Thyroid gland (tissue), 4 donors: ENCODE data around the gene C1R. TPM values are rescaled to one million over a fixed set of nuclear protein-coding genes. Genes with fewer than 3 reads are reported as not detected.

Experiments
- DNase-seq, 2 donors: peaks; one replicate each; pipeline ENCODE4 v3.0.0-alpha.2; 2019
- H3K27ac ChIP-seq, 3 donors: fragments of 200-600 bp; sonication (generic); 1 replicate in 2 of 3; 2 replicates in 1 of 3; pipeline ENCODE4 v1.5.1; 2016 to 2019; ENCODE audit warnings: mild to moderate bottlenecking in 1 of 3, moderate library complexity in 1 of 3
- H3K27me3 ChIP-seq: fragments of 200-600 bp; sonication (generic); one replicate; pipeline ENCODE4 v1.5.1; 2019
- H3K36me3 ChIP-seq, 2 donors: fragments of 200-600 bp; sonication (generic); one replicate each; pipeline ENCODE4 v1.5.1; 2016 to 2019
- H3K4me1 ChIP-seq, 2 donors: fragments of 200-600 bp; sonication (generic); one replicate each; pipeline ENCODE4 v1.5.1; 2017 to 2019
- H3K4me3 ChIP-seq, 3 donors: fragments of 200-600 bp; sonication (generic); replicated peaks in 1 of 3; 1 replicate in 2 of 3; 2 replicates in 1 of 3; pipeline ENCODE4 v1.5.1; 2016; ENCODE audit warnings: mild to moderate bottlenecking in 1 of 3
- H3K9me3 ChIP-seq: fragments of 200-600 bp; sonication (generic); one replicate; pipeline ENCODE4 v1.5.1; 2017
- POLR2A ChIP-seq, 2 donors: fragments of 450-650 bp; IDR thresholded peaks; one replicate each; pipeline ENCODE4 v1.6.1; 2017; ENCODE audit warnings: antibody characterized with exemption in 2 of 2, mild to moderate bottlenecking in 2 of 2, moderate library complexity in 1 of 2
- WGBS, 2 donors: methylation state at CpG; one replicate each; pipeline ENCODE4 v1.1.5; 2017; 5-methylcytosine and 5-hydroxymethylcytosine counted together
- intact Hi-C: fragments of 100-400 bp; cut with DNase I; formaldehyde crosslinking; loops from one replicate; pipeline ENCODE4 v1.15.1; 2023
- total RNA-seq, 4 donors: library from RNA; depleted of rRNA; stranded (reverse); fragments of >200 nt; gene quantifications; one replicate each; pipeline ENCODE4 v1.2.3, GENCODE V29; 2016
- TF ChIP-seq, protein P1 (sequence below), 6 experiments: fragments of 200-600 bp in 3 of 6; fragments of 450-650 bp in 3 of 6; sonication (generic) in 3 of 6; IDR thresholded peaks; one replicate each; pipeline ENCODE4 v1.5.1; 2016 to 2019; ENCODE audit warnings: antibody characterized with exemption in 6 of 6, mild to moderate bottlenecking in 2 of 6, inconsistent platforms in 1 of 6, moderate library complexity in 1 of 6

C1R gene
- total RNA-seq, 4 donors from 2014 or later = 132 to 545 (median 312) TPM

DNA sequence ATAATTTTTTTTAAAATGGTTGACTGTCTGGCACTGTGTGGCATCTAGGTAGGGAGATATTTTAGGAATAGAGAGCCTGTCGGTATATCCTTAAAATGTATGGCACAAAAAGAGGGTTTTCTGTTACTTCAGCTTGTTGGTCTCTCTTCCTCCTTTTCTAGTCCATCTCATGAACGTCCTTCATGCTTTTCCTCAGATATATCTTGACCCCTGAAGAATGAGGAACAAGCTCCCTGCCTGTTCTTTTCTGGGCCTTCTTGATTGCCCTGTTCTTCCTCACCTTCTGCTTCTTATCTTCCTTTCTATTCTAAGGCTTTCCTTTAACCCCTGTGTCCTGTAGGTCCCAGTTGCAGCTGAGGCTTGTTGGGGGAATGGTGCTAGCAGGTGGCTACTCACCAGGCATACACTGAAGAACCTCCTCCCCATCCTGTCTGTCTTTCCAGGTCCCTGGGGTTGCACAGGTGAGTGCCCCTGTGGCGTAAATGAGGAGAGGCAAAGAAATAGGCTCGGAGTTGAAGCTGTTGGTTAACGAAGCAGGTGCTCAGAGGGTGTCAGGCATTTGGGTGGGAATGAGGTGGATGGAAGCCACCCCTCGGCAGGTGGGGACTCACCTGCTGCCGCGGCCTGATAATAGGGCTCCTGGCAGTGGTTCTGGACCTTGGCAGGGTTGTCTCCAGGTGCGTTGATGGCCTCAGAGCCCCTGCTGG is 7.2 kb upstream of the C1R start:
- no peak overlapping the region for H3K27ac ChIP-seq
- H3K27me3 ChIP-seq = no peaks in the 10 kb centered on the region
- H3K4me3 ChIP-seq = no peak overlapping the region
- peaks cover 0 to 3% of the 10 kb centered on the region in 2 donors for H3K36me3 ChIP-seq
- 91 to 92% methylated on average over 9 of the region's 9 CpGs for WGBS, 2 donors
- TF ChIP-seq, protein P1, sequence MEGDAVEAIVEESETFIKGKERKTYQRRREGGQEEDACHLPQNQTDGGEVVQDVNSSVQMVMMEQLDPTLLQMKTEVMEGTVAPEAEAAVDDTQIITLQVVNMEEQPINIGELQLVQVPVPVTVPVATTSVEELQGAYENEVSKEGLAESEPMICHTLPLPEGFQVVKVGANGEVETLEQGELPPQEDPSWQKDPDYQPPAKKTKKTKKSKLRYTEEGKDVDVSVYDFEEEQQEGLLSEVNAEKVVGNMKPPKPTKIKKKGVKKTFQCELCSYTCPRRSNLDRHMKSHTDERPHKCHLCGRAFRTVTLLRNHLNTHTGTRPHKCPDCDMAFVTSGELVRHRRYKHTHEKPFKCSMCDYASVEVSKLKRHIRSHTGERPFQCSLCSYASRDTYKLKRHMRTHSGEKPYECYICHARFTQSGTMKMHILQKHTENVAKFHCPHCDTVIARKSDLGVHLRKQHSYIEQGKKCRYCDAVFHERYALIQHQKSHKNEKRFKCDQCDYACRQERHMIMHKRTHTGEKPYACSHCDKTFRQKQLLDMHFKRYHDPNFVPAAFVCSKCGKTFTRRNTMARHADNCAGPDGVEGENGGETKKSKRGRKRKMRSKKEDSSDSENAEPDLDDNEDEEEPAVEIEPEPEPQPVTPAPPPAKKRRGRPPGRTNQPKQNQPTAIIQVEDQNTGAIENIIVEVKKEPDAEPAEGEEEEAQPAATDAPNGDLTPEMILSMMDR (IDR thresholded peaks at IDR 0.05) = no peak
- TF ChIP-seq POLR2A (IDR thresholded peaks at IDR 0.05) = no peak
- no peaks in the 10 kb centered on the region for H3K4me1 ChIP-seq
- H3K9me3 ChIP-seq = no peaks in the 10 kb centered on the region
- intact Hi-C loops = no loop called here
- DNase-seq = no peak

DNA sequence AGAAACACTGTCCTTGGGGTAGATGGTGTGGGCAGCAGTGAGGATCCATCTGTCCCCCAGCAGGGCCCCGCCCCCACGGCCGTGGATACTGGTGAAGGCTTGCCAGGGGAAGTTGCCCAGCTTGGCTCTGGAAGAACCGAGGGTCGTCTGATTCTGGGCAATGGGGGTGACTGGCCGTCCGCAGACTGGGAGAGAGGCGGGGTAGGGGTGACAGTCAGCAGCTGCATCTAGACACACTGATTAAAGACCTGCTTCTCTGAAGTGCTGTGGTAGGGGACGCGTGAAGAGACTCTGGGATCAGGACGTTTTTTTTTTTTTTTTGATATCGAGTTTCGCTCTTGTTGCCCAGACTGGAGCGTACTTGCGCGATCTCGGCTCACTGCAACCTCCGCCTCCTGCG is 4.7 kb upstream of the C1R start:
- no peak for DNase-seq
- no peak overlapping the region for H3K27ac ChIP-seq
- H3K4me3 ChIP-seq = no peak overlapping the region
- TF ChIP-seq, protein P1 (IDR thresholded peaks at IDR 0.05) = no peak
- no peak for TF ChIP-seq POLR2A (IDR thresholded peaks at IDR 0.05)
- H3K27me3 ChIP-seq = no peaks in the 10 kb centered on the region
- 74 to 78% methylated on average over 15 to 19 of the region's 19 CpGs for WGBS, 2 donors
- intact Hi-C loops = no loop called here
- H3K36me3 ChIP-seq = peaks cover 0 to 3% of the 10 kb centered on the region in 2 donors
- peaks cover 0 to 16% of the 10 kb centered on the region in 2 donors for H3K4me1 ChIP-seq
- H3K9me3 ChIP-seq = no peaks in the 10 kb centered on the region

DNA sequence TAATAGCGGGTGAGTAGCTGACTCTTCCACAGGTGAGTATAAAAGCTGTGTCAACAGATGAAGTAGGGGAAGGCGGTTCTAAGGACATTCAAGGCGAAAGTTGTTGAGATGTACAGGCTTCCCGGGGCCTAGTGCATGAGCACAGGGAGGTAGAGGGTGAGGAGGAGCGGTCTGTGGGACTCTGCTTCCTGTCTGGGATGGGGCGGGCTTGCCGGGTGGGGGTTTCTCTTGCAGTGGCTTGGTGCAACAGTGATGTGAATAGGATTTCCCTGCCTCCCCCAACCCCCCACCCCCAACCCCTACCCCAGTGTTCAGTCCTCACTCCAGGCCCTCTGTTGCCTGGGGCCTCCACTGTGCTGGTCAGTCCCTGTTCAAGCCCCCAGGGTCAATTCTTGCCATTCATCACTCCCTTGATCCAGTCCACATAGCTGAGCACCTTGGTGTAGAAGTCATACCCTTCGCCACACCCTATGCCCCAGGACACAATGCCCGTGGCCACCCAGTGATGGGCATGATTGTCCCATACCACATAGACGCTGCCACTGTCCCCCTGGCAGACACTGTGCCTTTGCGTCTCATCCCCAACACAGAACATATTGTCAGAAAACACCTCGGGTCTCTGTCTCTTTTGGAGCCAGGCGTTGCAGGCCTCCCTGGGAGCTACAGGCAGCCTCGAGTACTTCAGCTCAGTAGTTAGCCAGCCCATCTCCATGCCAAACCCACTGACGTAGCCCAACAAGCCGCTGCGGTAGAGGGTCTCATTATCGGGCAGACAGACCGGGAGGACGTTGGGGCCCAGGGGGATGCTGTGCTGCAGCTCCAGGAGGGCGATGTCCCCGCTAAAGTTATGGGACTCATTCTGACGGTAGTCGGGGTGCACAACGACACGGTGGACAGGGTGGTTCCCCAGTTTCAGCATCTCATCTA is 4.0 kb upstream of the C1R start:
- no peak overlapping the region for H3K4me3 ChIP-seq
- no peak overlapping the region for H3K27ac ChIP-seq
- 82 to 83% methylated on average over 19 to 26 of the region's 26 CpGs for WGBS, 2 donors
- DNase-seq = no peak
- intact Hi-C loops = no loop called here
- H3K36me3 ChIP-seq = peaks cover 0 to 3% of the 10 kb centered on the region in 2 donors
- TF ChIP-seq POLR2A (IDR thresholded peaks at IDR 0.05) = no peak
- TF ChIP-seq, protein P1 (IDR thresholded peaks at IDR 0.05) = no peak
- H3K27me3 ChIP-seq = no peaks in the 10 kb centered on the region
- no peaks in the 10 kb centered on the region for H3K9me3 ChIP-seq
- H3K4me1 ChIP-seq = peaks cover 0 to 21% of the 10 kb centered on the region in 2 donors

- no peaks in the 10 kb centered on the region for H3K36me3 ChIP-seq
- no peaks in the 10 kb centered on the region for H3K27me3 ChIP-seq
- H3K4me3 ChIP-seq = no peak overlapping the region
- WGBS, 2 donors = 62 to 69% methylated on average over 10 of the region's 10 CpGs
- TF ChIP-seq, protein P1 (IDR thresholded peaks at IDR 0.05) = no peak
- TF ChIP-seq POLR2A (IDR thresholded peaks at IDR 0.05) = no peak
- H3K9me3 ChIP-seq = no peaks in the 10 kb centered on the region
- DNase-seq = no peak
- H3K4me1 ChIP-seq = peaks cover 0 to 21% of the 10 kb centered on the region in 2 donors
- intact Hi-C loops = loop anchor here (5.0 kb wide), 2 partner anchors 37 to 147 kb away; no protein-coding TSS in a partner anchor
- H3K27ac ChIP-seq = no peak overlapping the region
These were observed 1.6 kb upstream of the C1R start for GRCh38 chr12:7093892-7094291.
